Stimulated activated CD8-positive, alpha-beta memory T cell treated with anti-CD3 and anti-CD28 coated beads, Interleukin-2, amount 100 ng/mL, for 1 hour (primary cell): ENCODE results near the gene SBK3.
"Not testable (repeated sequence)": the region's sequence is repeated elsewhere in the genome, so short reads cannot be mapped to it uniquely, and the experiment has no call there.

Experiments used
- DNase-seq, 2 donors: peaks; one replicate each; pipeline ENCODE4 v3.0.0-alpha.2; 2020; ENCODE audit warnings: low read depth in 2 of 2

Gene SBK3

GRCh38 chr19:55576746-55577145, 31.4 kb upstream of the SBK3 start:
- DNase-seq, result no peak

- not testable (repeated sequence) for DNase-seq
Observed at GRCh38 chr19:55573929-55574328, 28.6 kb upstream of the SBK3 start.

- not testable (repeated sequence) for DNase-seq
Observed at GRCh38 chr19:55569477-55569876, 24.1 kb upstream of the SBK3 start.

GRCh38 chr19:55567708-55568328, 22.5 kb upstream of the SBK3 start:
- no peak for DNase-seq

- no peak for DNase-seq
Observed at GRCh38 chr19:55566823-55567222, 21.5 kb upstream of the SBK3 start.

- no peak for DNase-seq
Observed at GRCh38 chr19:55563261-55563690, 17.9 kb upstream of the SBK3 start.

- DNase-seq, result no peak
Observed at GRCh38 chr19:55559684-55560083, 14.3 kb upstream of the SBK3 start.

GRCh38 chr19:55554741-55555152, 9.4 kb upstream of the SBK3 start:
- no peak for DNase-seq

- no peak for DNase-seq
Observed at GRCh38 chr19:55554302-55554701, 9.0 kb upstream of the SBK3 start.

- no peak for DNase-seq
Observed at GRCh38 chr19:55553217-55554182, 8.2 kb upstream of the SBK3 start.

- DNase-seq, result no peak
Observed at GRCh38 chr19:55552620-55553019, 7.3 kb upstream of the SBK3 start.

- no peak for DNase-seq
Observed at GRCh38 chr19:55552206-55552605, 6.9 kb upstream of the SBK3 start.

- no peak for DNase-seq
Observed at GRCh38 chr19:55550321-55550650, 4.9 kb upstream of the SBK3 start.

GRCh38 chr19:55549500-55550320, 4.4 kb upstream of the SBK3 start:
- no peak for DNase-seq

- no peak for DNase-seq
Observed at GRCh38 chr19:55546822-55547614, 1.7 kb upstream of the SBK3 start.

- DNase-seq, result no peak
Observed at GRCh38 chr19:55546011-55546410, 668 bp upstream of the SBK3 start.

- DNase-seq, result no peak
Observed at GRCh38 chr19:55544776-55545439, 435 bp downstream of the SBK3 start.

- no peak for DNase-seq
Observed at GRCh38 chr19:55544014-55544413, 1.3 kb downstream of the SBK3 start.

- DNase-seq, result no peak
Observed at GRCh38 chr19:55543567-55543966, 1.8 kb downstream of the SBK3 start.

GRCh38 chr19:55542292-55542855, 3.0 kb downstream of the SBK3 start:
- no peak for DNase-seq

GRCh38 chr19:55541091-55541490, 4.3 kb downstream of the SBK3 start:
- DNase-seq, result no peak
